ENCODE data around the gene NLRP3.
"Not testable (repeated sequence)": the region's sequence is repeated elsewhere in the genome, so short reads cannot be mapped to it uniquely, and the experiment has no call there.

The NLRP3 gene

DNA sequence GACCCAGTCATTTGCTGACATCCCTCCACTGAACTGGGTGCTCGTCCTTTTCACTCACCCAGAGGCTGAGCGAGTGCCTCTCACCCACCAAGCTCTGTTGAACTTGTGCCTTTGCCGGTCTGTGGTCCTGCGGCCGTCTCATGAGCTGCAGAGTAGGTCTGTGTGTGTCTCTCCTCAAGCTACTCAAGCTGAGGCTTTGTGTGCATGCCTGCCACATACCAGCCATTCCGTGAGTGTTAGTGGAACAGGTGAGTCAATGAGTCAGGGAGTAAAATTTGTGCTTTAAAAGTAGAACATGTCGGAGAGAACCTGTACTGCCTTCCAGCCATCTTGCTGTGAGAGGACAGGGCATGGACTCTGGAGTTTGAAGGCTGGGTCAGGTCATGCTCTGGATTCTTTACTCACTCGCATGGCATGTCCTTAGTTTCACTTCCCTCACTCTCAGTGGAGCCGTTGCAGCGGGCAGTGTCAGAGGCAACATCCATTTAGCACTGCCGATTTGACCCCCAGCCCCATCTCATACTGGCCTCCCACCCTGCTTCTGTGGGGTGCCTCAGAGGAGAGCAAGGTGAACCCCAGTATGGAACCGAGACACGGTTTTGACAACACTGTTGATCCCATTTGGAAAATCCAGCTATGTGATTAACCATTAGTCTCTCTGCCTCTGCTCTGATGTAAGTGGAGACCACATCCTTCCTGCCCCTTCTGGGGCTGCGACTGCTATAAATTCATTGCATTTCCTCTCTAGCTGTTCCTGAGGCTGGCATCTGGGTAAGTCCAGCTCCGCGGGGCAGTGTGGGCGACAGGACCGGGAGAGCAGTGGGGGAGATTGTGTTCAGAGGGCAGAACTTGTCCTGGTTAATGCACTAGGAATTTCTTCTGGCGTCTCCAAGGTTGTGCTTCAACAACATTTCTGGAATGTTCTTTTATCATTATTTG is at the start of gene NLRP3:
TSS of gene NLRP3 (plus strand) at position 751 of the 939 bp plus-strand sequence. CDS start 2,628 bp downstream, outside the sequence.
- DNase-seq (ENCODE audit: low spot score): peak; percentile 55

- not testable (repeated sequence) for DNase-seq (ENCODE audit: low spot score)
Observed at GRCh38 chr1:247366345-247366744, 49.6 kb upstream of the NLRP3 start.

- DNase-seq (ENCODE audit: low spot score): no peak
Observed at GRCh38 chr1:247366926-247367645, 48.9 kb upstream of the NLRP3 start.

DNA sequence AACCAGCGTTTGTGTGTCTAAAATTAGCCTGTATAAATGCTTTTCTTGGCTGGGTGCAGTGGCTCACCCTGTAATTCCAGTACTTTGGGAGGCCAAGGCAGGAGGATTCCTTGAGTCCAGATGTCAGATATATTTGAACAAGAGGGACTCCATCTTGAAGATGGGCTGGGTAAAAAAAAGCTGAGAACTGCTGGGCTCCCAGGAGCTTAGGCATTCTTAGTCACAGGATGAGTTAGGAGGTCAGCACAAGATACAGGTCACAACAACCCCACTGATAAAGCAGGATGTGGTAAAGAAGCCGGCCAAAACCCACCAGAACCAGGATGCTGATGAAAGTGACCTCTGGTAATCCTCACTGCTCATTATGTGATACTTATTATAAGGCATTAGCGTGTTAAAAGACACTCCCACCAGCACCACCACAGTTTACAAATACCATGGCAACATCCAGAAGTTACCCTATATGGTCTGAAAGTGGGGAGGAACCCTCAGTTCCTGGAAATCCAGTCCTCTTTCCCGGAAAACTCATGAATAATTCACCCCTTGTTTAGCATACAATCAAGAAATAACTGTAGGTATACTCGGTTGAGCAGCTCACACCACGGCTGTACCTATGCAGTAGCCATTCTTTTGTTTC is 48.1 kb upstream of the NLRP3 start:
- DNase-seq (ENCODE audit: low spot score): no peak

DNA sequence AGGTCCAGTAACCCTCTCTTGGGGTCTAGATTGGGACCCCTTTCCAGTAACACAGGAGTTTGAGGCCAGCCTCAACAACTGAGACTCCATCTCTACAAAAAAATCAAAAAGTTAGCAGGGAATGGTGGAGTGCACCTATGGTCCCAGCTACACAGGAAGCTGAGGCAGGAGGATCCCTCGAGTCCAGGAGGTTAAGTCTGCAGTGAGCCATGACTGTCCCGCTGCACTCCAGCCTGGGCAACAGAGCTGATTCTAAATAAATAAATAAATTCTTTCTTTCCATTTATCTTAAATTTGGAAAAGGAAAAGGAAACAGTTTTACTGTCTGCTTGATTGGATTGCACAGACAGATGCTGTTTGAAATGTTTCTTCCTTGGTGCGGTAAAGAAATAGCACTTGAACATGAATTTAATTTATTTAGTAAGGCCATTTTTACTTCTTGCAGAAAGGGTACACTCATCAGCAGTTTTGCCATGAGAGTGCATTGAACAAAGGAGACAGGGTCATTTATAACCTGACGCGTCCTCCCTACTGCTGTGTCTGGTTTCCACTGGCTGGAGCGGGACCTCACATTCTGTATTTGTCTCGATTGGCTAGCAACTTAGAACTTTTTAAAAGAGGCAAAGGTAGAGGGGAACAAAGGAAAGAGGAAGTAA is 47.4 kb upstream of the NLRP3 start:
- no peak for DNase-seq (ENCODE audit: low spot score)

DNA sequence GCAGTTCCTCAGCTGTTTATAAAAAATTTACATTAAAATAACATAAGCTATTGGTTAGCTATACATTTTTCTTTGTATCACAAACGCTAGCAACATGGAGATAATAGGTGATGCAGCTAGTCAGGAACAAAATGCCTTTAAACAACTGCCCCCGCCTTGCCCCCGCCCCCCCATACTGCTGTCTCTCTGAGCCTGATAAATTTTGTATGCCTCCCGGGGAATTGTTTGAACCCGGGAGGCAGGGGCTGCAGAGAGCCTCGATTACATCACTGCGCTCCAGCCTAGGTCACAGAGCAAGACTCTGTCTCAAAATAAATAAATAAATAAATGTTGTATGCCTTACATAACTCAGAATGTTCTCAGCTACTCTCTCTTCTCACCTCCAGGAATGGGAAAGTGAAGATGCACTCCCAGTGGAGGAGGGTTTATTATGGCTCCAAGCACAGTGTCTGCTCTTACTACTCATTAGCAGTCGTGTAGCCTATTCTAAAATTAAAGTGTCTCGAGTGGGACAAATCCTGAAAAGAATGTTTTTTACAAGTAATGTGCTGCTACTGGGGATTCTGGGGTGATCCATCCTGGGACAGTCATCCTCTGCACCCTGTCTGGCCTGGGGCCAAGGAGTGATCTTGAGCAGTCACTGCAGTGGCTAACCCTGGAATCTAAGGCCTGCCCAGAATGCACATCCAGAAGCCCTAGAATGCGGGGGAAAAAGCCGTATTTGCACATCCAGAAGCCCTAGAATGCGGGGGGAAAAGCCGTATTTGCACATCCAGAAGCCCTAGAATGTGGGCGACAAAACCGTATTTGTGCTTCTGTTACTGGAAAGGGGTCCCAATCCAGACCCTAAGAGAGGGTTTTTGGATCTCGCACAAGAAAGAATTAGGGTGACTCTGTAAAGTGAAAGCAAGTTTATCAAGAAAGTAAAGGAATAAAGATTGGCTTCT is 44.9 kb upstream of the NLRP3 start:
- no peak for DNase-seq (ENCODE audit: low spot score)

- no peak for DNase-seq (ENCODE audit: low spot score)
Observed at GRCh38 chr1:247371801-247372259, 44.1 kb upstream of the NLRP3 start.

DNA sequence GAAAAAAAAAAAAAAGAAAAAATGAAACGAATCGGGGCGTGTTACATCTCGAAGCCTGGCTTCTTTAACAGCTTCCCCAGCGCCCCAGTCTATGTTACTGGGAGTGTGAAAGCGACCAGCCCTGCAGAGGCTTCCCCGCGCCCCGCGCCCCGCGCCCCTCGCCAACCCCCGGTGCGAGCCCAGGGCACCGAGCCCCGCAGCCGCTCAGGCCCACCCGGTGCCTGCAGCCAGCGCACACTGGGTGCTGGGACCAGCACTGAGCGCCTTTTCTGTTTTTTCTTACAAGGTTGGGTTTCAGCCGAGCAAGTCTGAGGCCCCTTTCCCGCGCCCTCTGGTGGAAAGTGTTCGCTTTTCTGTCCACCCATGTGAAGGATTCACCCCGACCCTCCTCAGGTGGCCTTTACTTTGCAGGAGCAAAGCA is 42.2 kb upstream of the NLRP3 start:
- peak; percentile 55 for DNase-seq (ENCODE audit: low spot score)

DNA sequence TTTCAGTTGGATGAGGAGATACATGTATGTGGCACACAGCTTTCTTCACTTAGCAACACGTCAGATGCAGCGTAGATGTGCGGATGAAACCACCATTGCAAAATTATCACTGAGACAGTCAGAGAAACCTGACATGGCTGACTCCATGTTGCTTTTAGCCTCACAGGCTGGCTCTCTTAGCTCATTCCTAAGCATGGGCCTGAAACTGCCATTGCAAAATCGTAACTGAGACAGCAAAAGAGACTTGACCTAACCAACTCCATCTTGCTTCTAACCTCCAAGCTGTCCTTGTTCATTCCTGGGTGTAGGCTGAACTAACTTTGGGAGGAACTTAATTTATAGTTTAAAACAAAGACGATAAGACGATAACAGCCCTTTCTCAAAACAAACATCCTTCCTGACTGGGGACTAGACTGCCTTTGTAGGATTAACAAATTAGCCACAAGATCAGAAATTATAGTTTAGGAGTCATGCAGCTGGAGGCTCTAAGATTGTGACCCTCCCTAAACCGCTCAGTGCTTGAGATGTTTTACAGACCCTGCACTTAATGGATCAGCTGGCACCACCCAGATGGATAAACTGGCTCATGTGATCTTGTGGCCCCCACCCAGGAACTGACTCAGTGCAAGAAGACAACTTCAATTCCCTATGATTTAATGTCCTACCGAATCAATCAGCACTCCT is 41.2 kb upstream of the NLRP3 start:
- not testable (repeated sequence) for DNase-seq (ENCODE audit: low spot score)

DNA sequence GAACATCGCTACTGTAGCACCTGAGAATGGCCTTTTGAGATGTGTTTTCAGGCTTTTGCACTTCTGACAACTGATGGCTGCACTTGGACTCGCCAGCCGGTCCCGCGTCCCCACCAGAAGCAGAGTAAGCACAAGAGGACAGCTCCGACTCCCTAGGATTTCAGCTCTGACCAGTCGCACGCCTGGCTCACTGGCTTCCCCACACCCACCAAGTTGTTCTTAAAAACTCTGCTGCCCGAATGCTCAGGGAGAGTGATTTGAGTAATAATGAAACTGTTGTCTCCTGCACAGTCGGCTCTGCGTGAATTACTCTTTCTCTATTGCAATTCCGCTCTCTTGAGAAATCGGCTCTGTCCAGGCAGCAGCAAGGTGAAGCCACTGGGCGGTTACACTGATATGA is 40.2 kb upstream of the NLRP3 start:
- no peak for DNase-seq (ENCODE audit: low spot score)

DNA sequence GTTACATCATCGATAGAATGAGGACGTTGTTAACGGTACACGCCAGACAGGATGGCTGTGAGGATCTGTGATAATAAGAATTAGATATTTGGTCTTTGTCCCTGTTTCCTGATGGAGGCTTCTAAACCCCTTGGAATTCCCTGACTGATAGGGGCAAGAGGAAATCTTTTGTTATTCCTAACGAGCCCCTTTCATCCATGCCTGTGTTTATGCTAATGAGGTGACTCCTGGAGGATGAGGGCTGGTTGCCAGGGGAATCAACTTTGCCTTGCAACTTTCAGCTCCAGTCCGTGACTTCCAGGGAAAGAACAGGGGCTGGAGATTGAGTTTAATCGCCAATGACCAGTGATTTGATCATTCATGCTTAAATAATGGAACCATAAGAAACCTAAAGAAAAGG is 39.3 kb upstream of the NLRP3 start:
- no peak for DNase-seq (ENCODE audit: low spot score)

DNA sequence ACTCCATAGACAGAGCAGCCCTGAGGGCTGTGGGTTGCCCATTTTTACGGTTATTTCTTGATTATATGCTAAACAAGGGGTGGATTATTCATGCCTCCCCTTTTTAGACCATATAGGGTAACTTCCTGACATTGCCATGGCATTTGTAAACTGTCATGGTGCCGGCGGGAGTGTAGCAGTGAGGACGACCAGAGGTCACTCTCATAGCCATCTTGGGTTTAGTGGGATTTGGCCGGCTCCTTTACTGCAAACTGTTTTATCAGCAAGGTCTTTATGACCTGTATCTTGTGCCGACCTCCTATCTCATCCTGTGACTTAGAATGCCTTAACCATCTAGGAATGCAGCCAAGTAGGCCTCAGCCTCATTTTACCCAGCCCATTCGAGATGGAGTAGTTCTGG is 38.3 kb upstream of the NLRP3 start:
- not testable (repeated sequence) for DNase-seq (ENCODE audit: low spot score)

DNA sequence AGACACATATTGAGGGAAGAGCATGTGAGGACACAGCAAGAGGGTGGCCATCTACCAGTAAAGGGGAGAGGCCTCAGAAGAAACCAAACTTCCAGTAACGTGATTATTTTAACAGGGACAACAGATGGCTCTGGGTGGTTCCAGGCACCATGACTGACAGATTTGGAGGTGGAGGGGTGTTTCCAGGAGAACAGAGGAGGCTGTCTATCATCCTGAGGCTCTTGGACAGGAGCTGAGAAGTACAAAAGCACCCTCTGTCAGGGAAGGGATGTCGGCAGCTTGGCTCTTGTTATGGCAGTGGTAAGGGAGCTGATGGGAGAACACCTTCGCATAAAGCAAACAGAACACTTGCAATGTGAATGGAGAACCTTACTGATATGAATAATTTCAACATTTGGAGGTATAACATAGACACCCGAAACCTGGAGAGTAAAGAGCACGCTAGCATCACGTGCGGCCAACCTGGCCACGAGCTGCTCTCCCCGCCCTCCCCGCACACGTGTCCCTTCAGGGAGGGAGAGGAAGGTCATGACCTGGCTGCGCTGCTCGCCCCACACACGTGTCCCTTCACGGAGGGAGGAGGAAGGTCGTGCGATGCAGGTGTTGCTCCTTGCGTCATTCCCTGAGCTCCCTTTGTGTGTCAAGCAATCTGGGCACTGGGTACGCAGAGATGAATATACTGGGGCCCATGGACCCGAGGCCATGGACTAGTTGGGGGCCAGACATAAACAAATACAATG is 37.5 kb upstream of the NLRP3 start:
- no peak for DNase-seq (ENCODE audit: low spot score)

DNA sequence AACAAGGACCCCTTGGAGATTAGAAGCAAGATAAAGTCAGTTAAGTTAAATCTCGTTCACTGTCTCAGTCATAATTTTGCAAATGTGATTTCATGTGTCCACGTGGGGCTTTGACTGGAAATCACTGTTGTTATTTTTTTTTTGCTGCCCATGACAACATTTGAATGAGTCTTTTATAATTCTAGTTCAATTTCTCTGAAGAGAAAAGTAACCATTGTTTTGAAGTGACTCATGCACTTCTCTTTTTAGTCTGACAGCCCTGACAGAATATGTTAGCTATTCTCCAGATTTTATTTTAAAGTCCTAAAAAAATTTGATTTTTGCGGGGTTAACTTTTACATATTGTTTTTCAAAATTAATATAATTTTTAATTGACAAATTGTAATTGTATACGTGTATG is 30.7 kb upstream of the NLRP3 start:
- no peak for DNase-seq (ENCODE audit: low spot score)

DNA sequence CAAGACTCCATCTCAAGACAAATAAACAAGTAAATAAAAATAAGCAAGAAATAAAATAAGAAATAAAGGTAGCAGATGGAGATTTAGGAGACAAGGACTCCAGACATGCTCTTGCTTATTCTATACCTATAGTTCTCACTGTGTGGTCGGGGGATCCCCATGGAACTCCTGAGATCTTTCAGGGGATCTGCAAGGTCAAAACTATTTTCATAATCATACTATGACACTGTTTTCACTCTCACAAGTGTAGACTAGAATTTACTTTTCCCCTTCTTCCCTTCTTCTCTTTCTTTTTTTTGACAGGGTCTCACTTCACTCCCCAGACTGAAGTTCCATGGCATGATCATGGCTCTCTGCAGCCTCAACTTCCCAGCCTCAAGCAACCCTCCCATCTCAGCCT is 29.8 kb upstream of the NLRP3 start:
- DNase-seq (ENCODE audit: low spot score): no peak

DNA sequence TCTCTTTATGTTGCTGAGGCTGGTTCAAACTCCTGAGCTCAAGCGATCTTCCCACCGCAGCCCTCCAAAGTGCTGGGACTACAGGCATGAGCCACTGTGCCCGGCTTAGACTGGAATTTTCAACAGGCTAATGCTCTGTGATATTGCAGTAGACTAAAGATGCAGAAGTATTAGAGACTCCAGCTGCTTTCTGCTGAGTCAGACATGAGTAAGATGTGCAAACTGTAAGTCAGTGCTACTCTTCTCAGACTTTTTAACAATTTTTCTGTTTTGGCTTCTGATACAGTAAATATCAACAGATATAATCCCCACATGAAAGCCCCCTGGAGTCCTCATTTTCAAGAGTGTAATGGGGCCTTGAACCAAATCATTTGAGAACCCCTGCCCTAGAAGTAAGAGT is 29.3 kb upstream of the NLRP3 start:
- DNase-seq (ENCODE audit: low spot score): no peak

- no peak for DNase-seq (ENCODE audit: low spot score)
Observed at GRCh38 chr1:247387096-247387495, 28.9 kb upstream of the NLRP3 start.

GRCh38 chr1:247387565-247387964 is 28.4 kb upstream of the NLRP3 start:
- DNase-seq (ENCODE audit: low spot score): no peak

- DNase-seq (ENCODE audit: low spot score): peak; percentile 90
Observed at GRCh38 chr1:247390116-247390791, 25.7 kb upstream of the NLRP3 start.
